Suppressor macrophage (primary cell): ENCODE measurements around the gene VOPP1.

ENCODE experiments used
- DNase-seq, 4 experiments: peaks; one replicate each; pipeline ENCODE4 v3.0.0-alpha.2; 2020 to 2022

The VOPP1 gene

GRCh38 chr7:55532150-55532917 lies 40.0 kb downstream of the VOPP1 start:
- DNase-seq = peak in 1 of 4 experiments; percentile 14

- DNase-seq = peak in 1 of 4 experiments; percentile 7
Observed at GRCh38 chr7:55531536-55531935, 40.8 kb downstream of the VOPP1 start.

- no peak for DNase-seq
Observed at GRCh38 chr7:55527307-55527706, 45.0 kb downstream of the VOPP1 start.

GRCh38 chr7:55526770-55527169 lies 45.5 kb downstream of the VOPP1 start:
- DNase-seq = peak; percentile 60 to 71 (median 65)

- peak in 1 of 4 experiments; percentile 16 for DNase-seq
Observed at GRCh38 chr7:55526329-55526728, 46.0 kb downstream of the VOPP1 start.

GRCh38 chr7:55524558-55525310 lies 47.6 kb downstream of the VOPP1 start:
- peak in 1 of 4 experiments; percentile 12 for DNase-seq

GRCh38 chr7:55523366-55523765 lies 48.9 kb downstream of the VOPP1 start:
- DNase-seq = no peak

GRCh38 chr7:55521917-55522902 lies 50.1 kb downstream of the VOPP1 start:
- no peak for DNase-seq

- DNase-seq = no peak
Observed at GRCh38 chr7:55521512-55521911, 50.8 kb downstream of the VOPP1 start.

- no peak for DNase-seq
Observed at GRCh38 chr7:55520426-55521140, 51.7 kb downstream of the VOPP1 start.

- no peak for DNase-seq
Observed at GRCh38 chr7:55518836-55519235, 53.5 kb downstream of the VOPP1 start.

GRCh38 chr7:55517936-55518689 lies 54.2 kb downstream of the VOPP1 start:
- DNase-seq = no peak

- no peak for DNase-seq
Observed at GRCh38 chr7:55517191-55517633, 55.1 kb downstream of the VOPP1 start.

GRCh38 chr7:55516409-55516808 lies 55.9 kb downstream of the VOPP1 start:
- DNase-seq = no peak

GRCh38 chr7:55515569-55516279 lies 56.6 kb downstream of the VOPP1 start:
- DNase-seq = no peak

- no peak for DNase-seq
Observed at GRCh38 chr7:55514546-55515265, 57.6 kb downstream of the VOPP1 start.

GRCh38 chr7:55513868-55514267 lies 58.4 kb downstream of the VOPP1 start:
- DNase-seq = no peak

GRCh38 chr7:55512635-55513191 lies 59.6 kb downstream of the VOPP1 start:
- DNase-seq = no peak

GRCh38 chr7:55510621-55511020 lies 61.7 kb downstream of the VOPP1 start:
- DNase-seq = no peak
